AG04450 (cell line): ENCODE data around the gene MAGEF1. TPM values are rescaled to one million over a fixed set of nuclear protein-coding genes. Genes with fewer than 3 reads are reported as not detected.

Source experiments
- CTCF ChIA-PET: fragments of 300-600, 350-600 bp; formaldehyde crosslinking; extraction: SDS; loops from one replicate; lab custom pipeline; 2022; ENCODE audit warnings: antibody characterized with exemption, inconsistent platforms; lab: Charles Lee
- POLR2A ChIA-PET: fragments of 350-600 bp; formaldehyde crosslinking; extraction: SDS; loops from one replicate; lab custom pipeline; 2021; ENCODE audit warnings: antibody characterized with exemption, inconsistent platforms; lab: Yijun Ruan, JAX
- DNase-seq: peaks from one replicate; pipeline ENCODE4 v3.0.0-alpha.2; 2011; ENCODE audit warnings: low read depth, low spot score
- H3K27ac ChIP-seq: one replicate; pipeline ENCODE4 v1.5.1; 2012; ENCODE audit warnings: low read depth, low read length, control low read depth
- H3K27me3 ChIP-seq: one replicate; pipeline ENCODE4 v1.6.0; 2012; ENCODE audit warnings: low read length; ENCODE audit not compliant: control insufficient read depth, insufficient read depth
- H3K4me3 ChIP-seq: 2 replicates; pipeline ENCODE4 v1.5.1; 2011; ENCODE audit warnings: mild to moderate bottlenecking, low read depth, low read length, control low read depth
- H3K9me3 ChIP-seq: 2 replicates; pipeline ENCODE4 v1.5.1; 2012; ENCODE audit warnings: low read length; ENCODE audit not compliant: control insufficient read depth, insufficient read depth
- polyA plus RNA-seq: library from polyadenylated mRNA; depleted of rRNA; stranded (reverse); fragments of >200 nt; gene quantifications from 2 replicates; pipeline ENCODE4 v1.2.3, GENCODE V29; 2011
- TF ChIP-seq, protein P1 (sequence below): IDR thresholded peaks from 2 replicates; pipeline ENCODE4 v1.5.1; 2011; ENCODE audit warnings: low read depth, low read length, control low read depth, inconsistent platforms

The MAGEF1 gene
- polyA plus RNA-seq, 1 experiment, result 23.4 TPM

DNA sequence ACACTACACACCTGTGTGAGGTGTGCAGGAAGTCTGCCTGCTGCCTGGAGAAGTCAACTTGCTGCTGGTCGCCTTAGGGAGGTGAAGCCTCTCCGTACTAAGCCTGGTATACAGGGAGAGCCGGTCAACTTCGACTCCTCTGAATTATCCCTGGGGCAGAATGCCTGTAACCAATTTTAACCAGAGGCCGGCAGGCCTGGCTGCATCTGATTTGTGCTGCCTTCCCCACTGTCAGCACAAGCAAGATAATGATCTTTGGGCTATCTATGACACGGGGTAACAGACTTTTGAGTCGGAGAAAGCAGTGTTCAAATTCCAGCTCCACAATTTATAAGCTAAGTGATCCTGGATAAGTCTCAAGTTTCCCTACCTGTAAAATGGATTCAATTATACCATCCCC is 42.3 kb downstream of the MAGEF1 start:
- Histone ChIP-seq H3K9me3 (no peaks in the 10 kb centered on the region), H3K27me3 (peaks cover 38% of the 10 kb centered on the region), H3K4me3 (no peak overlapping the region), H3K27ac (no peak overlapping the region)
- no peak for DNase-seq
- POLR2A ChIA-PET, result no interaction called here
- TF ChIP-seq, protein P1, sequence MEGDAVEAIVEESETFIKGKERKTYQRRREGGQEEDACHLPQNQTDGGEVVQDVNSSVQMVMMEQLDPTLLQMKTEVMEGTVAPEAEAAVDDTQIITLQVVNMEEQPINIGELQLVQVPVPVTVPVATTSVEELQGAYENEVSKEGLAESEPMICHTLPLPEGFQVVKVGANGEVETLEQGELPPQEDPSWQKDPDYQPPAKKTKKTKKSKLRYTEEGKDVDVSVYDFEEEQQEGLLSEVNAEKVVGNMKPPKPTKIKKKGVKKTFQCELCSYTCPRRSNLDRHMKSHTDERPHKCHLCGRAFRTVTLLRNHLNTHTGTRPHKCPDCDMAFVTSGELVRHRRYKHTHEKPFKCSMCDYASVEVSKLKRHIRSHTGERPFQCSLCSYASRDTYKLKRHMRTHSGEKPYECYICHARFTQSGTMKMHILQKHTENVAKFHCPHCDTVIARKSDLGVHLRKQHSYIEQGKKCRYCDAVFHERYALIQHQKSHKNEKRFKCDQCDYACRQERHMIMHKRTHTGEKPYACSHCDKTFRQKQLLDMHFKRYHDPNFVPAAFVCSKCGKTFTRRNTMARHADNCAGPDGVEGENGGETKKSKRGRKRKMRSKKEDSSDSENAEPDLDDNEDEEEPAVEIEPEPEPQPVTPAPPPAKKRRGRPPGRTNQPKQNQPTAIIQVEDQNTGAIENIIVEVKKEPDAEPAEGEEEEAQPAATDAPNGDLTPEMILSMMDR, result no peak
- CTCF ChIA-PET, result no interaction called here

DNA sequence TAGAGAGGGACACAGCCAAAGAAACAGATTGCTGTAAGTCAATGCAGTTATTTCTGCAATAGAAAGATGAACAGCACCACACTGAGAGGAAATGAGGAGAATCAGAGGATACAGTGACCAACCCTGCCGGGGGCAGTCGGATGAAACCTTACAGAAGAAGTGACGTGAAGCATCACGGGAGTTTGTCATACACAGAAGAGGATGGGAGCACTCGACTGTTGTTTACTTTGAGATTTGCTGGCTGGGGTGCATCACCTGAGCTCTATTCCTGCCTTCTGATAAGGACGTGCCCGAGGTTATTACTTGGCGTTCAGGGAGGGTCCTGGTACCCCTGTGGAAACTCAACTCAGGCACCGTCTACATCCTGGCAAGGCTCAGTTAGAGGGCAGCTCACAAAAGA is 45.4 kb downstream of the MAGEF1 start:
- CTCF ChIA-PET, result no interaction called here
- H3K9me3 ChIP-seq, result no peaks in the 10 kb centered on the region
- no peak overlapping the region for H3K27ac ChIP-seq
- H3K27me3 ChIP-seq, result peaks cover 26% of the 10 kb centered on the region
- H3K4me3 ChIP-seq, result no peak overlapping the region
- DNase-seq, result no peak
- TF ChIP-seq, protein P1, result no peak
- POLR2A ChIA-PET, result no interaction called here

DNA sequence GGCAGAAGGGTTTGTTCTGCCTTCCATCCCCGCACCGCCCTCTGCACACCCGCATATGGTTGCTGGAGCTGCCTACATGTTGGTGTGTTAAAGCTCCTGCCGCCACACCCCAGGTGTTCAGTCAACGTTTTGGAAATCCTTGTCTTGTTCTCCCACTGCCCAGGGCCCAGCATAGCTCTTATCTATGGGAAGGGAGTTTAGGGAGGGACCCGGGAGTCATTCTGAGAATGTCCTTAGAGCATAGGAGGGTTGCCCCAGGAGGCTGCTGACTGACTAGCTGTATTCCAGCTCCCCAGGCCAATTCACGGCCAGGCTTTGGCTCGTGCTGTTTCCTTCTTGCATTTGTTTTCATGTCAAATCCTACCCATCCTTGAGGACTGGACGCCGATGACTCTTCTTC is 46.8 kb downstream of the MAGEF1 start:
- POLR2A ChIA-PET, result no interaction called here
- TF ChIP-seq, protein P1, result no peak

DNA sequence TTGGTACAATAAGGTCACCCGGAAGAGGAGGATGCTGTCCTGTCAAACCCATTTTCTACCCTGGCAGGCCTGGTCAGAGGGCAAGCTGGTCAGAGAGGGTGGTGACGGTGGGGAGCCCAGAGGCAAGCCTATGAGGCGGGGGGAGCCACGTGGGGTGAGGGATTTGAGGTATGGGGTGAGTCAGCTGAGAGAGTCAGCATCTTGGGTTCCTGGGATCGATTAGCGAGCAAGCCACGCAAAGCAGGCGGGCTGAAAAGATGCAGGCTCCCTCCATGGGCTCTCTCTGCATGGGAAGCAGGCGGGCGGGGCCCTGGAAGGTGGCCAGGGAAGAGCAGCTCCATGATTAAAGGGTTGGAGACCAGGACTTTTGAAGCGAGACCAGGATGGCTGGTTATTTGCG is 48.1 kb downstream of the MAGEF1 start:
- H3K9me3 ChIP-seq, result no peaks in the 10 kb centered on the region
- POLR2A ChIA-PET, result no interaction called here
- no peak overlapping the region for H3K27ac ChIP-seq
- peaks cover 21% of the 10 kb centered on the region for H3K27me3 ChIP-seq
- TF ChIP-seq, protein P1, result no peak
- CTCF ChIA-PET, result no interaction called here
- H3K4me3 ChIP-seq, result no peak overlapping the region
- no peak for DNase-seq

More for the DNA sequence above, 46.8 kb downstream of the MAGEF1 start:
- Histone ChIP-seq H3K27ac (no peak overlapping the region), H3K27me3 (peaks cover 24% of the 10 kb centered on the region), H3K9me3 (no peaks in the 10 kb centered on the region), H3K4me3 (no peak overlapping the region)
- DNase-seq, result no peak
- CTCF ChIA-PET, result no interaction called here

DNA sequence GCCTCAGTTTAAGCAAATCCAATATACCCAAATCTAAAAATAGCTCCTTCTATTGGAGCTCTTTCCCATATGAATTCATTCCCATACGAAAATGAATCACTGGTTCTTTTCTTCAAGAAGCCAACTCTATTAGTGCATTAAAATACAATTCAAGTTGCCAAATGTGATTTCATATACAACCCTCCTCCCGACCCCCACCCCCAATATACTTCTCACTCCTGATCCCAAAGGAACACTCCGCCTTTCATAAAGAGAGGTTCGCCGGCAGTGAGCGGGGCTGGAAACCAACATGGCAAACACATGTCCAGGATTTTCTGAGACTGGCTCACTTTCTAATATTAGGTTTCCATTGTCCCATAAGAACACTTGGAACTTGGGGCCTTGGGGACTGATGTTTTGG is 48.5 kb downstream of the MAGEF1 start:
- H3K9me3 ChIP-seq, result no peaks in the 10 kb centered on the region
- ChIA-PET CTCF (interaction anchor here (1.2 to 1.4 kb wide), 2 partner anchors 63 to 149 kb away, joined by 3 read pairs; partner anchors contain the start of gene VPS8), POLR2A (no interaction called here)
- peaks cover 17% of the 10 kb centered on the region for H3K27me3 ChIP-seq
- DNase-seq, result no peak
- TF ChIP-seq, protein P1, result no peak
- no peak overlapping the region for H3K27ac ChIP-seq
- no peak overlapping the region for H3K4me3 ChIP-seq
